GM12891 (cell line): ENCODE measurements around the gene WFDC5.

Source experiments
- DNase-seq: peaks from one replicate; pipeline ENCODE4 v3.0.0; 2011; ENCODE audit warnings: low spot score; ENCODE audit not compliant: insufficient read length
- FAIRE-seq: peaks from 2 replicates; lab custom pipeline; 2011; peaks lifted over from hg19 to GRCh38; lab: Jason Lieb, UNC
- PAX5 ChIP-seq: IDR thresholded peaks from 2 replicates; pipeline ENCODE4 v1.6.1; 2011; ENCODE audit warnings: low read length, moderate library complexity, mild to moderate bottlenecking; ENCODE audit not compliant: insufficient read depth, severe bottlenecking
- POLR2A ChIP-seq: IDR thresholded peaks from 2 replicates; pipeline ENCODE4 v1.6.1; 2011; ENCODE audit warnings: low read depth, low read length, control low read depth
- POLR2AphosphoS5 ChIP-seq: IDR thresholded peaks from 2 replicates; pipeline ENCODE4 v1.6.1; 2011; ENCODE audit warnings: low read depth, low read length, control low read depth
- POU2F2 ChIP-seq: IDR thresholded peaks from 2 replicates; pipeline ENCODE4 v1.6.1; 2011; ENCODE audit warnings: low read depth, mild to moderate bottlenecking, control low read depth, low read length, moderate library complexity
- SPI1 ChIP-seq: IDR thresholded peaks from 2 replicates; pipeline ENCODE4 v1.6.1; 2011; ENCODE audit warnings: low read depth, low read length, control low read depth
- TAF1 ChIP-seq: IDR thresholded peaks from 2 replicates; pipeline ENCODE4 v1.6.1; 2011; ENCODE audit warnings: low read depth, low read length, control low read depth

Gene WFDC5

DNA sequence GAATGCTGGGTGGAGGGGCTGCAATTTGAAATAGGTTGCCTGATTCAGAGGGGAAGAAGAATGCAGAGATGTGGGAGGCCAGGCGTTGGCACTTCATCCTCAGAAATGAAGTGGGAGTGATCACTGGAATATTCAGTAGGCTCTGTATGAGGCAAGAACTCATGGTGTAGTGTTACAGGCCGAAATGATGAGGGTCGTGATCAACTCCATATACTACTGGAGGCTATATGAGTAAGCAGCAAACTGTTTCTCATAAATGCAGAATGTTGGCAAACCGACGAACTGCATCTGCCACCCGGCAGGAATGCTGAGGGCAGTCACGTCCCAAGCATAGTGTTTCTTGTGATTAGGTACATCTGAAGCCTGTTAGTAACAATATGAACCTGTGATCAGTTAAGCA lies 26.7 kb downstream of the WFDC5 start:
- TF ChIP-seq TAF1, result no peak
- TF ChIP-seq PAX5, result no peak
- TF ChIP-seq POLR2A, result no peak
- no peak for TF ChIP-seq POU2F2
- no peak for TF ChIP-seq POLR2AphosphoS5
- TF ChIP-seq SPI1, result no peak
- DNase-seq (no peak), FAIRE-seq (no peak)

DNA sequence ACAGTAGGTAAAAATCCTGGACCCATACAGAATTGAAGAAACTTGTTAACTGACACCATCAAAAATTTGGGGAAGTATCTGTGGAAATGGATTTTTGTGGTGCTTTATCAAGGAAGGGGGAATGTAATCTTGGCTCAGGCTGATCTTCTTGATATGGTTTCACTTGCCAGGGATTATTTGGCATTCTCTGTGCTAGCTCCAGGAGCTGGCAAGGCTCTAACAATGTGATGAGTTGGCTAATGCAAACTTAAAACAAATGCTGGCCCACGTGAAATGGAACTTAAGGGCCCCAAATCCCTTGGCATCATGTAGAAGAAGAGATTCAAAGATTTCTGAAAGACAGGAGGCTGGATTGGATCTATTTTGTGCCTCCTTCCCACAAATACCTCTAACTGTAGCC lies 27.2 kb downstream of the WFDC5 start:
- FAIRE-seq (no peak), DNase-seq (no peak)
- no peak for TF ChIP-seq POLR2AphosphoS5
- no peak for TF ChIP-seq TAF1

DNA sequence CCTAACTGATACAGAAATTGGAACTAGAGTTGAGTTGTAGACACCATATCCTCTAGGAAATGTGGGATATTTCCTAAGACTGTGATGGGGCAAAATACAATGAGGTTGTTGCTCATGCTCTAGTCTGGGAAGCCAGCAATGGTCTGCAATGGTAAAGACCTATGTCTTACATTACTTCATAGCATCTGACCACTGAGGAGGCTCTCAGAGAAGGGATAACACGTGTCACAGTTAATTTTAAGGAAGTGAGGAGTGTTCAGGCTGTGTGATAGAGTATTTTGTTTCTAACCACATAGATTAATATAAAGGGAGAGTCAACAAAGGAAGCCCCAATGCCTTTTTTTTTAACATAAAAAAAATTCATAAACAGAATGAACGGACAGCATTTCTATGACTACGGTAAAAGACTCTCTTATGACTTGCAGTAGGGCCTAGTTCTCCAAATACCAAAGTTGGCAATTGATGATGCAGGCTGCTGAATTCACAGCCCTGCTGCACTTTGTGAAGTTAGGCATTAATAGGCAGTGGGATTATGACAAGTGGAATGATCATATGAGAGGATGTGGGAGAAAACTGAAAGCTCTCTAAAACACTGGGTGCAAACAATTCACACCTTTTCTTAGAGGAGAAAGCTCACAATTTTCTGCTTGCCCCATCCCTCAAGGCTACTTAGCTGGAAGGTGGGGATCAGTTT lies 27.7 kb downstream of the WFDC5 start:
- DNase-seq (no peak), FAIRE-seq (no peak)
- TF ChIP-seq POU2F2 (no peak), SPI1 (peak; percentile 56)

DNA sequence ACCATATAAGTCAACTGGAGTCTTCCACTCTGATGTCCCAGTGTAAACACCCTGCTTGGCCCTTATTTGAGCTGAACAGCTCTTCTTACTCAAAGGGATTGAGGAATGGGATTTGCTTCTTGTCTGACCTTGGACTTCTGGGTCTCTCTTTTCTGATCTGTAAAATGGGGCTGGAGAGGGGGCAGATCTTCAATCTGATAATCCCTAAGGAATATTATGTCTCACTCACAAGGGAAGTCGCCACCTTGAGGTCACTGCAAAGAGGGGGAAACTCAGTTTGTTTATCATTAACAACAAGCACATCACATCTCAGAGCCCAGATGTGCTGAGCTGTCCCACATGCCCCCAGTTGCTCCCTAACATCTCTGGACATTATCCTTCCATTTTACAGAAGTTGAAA lies 29.1 kb downstream of the WFDC5 start:
- TF ChIP-seq POLR2A (no peak), POU2F2 (no peak), SPI1 (no peak), TAF1 (no peak), POLR2AphosphoS5 (no peak), PAX5 (no peak)
- FAIRE-seq (no peak), DNase-seq (no peak)

DNA sequence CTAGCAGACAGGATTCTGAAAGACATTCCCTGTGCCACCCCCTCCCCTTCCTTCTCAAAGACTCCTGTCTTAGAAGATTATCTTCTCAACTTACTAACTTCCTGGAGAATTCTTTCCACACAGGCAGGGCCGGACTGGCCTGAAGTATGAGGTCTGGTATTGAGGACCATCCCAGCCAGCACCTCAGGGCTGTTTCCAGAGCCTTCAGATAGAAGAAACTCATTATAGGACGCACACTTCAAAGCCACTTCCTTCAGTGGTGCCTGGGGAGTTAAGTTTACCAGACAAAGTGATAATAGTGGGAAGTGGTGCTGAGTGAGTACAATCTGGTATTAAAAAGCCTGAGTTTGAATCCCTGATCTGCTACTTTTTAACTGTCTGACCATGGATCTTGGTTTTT lies 29.7 kb downstream of the WFDC5 start:
- DNase-seq (no peak), FAIRE-seq (no peak)
- TF ChIP-seq POLR2A (no peak), POU2F2 (no peak), POLR2AphosphoS5 (no peak; the same call in 1 of the 2 replicates), SPI1 (no peak), TAF1 (no peak), PAX5 (no peak)

DNA sequence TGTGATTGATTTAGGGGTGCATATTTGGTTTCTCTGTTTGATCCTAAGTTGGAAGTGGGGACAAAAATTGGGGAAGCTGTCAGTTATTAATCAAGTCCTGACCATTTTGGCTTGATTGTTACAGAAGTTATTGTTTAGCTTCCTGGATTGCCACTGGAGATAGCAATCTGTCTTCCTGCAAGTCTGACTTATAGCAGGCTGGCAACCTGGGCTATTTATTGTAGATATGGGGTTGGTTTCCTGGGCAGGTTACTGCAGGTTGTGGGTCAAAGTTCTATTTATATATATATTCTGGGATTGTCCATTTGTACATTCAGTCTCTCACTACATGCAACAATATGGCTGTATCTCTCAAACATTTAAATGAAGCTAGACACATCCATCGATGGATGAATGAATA lies 31.8 kb downstream of the WFDC5 start:
- FAIRE-seq (no peak), DNase-seq (no peak)
- TF ChIP-seq POLR2A (no peak), TAF1 (no peak), PAX5 (no peak), SPI1 (no peak), POU2F2 (no peak), POLR2AphosphoS5 (no peak)

DNA sequence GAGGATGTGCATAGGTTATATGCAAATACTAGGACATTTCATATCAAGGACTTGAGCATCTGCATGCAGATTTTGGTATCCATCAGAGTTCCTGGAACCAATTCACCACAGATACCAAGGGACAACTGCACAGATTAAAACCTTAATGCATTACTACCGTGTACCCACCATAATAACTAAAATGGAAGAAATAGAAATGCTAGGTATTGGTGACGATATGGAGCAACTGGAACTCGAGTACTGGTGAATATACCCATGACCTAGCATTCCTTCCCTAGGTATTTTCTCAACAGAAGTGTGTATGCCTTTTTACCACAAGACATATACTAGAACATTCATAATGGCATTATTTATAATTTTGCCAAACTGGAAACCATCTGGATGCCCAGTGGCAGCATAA lies 32.5 kb downstream of the WFDC5 start:
- FAIRE-seq, result no peak
- DNase-seq, result no peak
- no peak for TF ChIP-seq POLR2A
- TF ChIP-seq POU2F2, result no peak
- no peak for TF ChIP-seq PAX5
- no peak for TF ChIP-seq TAF1
- TF ChIP-seq SPI1, result no peak
- no peak for TF ChIP-seq POLR2AphosphoS5

DNA sequence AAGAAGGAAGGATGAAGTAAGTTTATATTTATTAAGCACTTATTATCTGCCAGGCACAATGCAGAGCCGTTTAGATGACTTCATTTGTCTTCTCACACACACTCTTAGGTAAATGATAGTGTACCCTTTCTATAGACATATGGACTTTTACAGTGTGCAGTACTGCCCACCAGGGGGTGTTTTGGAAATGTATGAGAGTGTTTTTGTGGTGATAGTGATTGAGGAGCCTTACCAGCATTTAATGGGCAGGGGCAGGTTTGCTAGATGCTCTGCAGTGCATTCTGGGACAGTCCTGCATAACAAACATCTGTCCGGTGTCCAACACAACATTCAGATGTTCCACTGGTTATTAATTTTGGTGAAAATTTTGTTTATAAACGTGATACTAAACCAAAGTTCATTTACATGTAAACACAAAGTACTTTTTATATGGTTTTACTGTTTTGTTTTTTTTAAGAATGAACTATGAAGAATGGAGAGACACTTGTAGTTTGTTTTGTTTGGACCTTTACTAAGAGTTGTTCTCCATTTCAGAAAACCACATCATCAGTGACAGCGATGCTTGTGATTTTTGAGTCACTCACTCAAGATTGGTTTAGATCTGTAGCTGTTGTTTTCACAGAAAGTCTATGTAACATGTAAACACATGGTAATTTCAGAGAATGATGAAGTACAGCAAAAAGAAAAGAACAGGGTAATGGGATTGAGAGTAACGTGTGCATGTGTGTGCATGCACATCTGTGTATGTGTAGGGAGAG lies 33.9 kb downstream of the WFDC5 start:
- FAIRE-seq (no peak), DNase-seq (no peak)
- TF ChIP-seq POU2F2 (no peak), POLR2AphosphoS5 (no peak), TAF1 (no peak), POLR2A (no peak)

DNA sequence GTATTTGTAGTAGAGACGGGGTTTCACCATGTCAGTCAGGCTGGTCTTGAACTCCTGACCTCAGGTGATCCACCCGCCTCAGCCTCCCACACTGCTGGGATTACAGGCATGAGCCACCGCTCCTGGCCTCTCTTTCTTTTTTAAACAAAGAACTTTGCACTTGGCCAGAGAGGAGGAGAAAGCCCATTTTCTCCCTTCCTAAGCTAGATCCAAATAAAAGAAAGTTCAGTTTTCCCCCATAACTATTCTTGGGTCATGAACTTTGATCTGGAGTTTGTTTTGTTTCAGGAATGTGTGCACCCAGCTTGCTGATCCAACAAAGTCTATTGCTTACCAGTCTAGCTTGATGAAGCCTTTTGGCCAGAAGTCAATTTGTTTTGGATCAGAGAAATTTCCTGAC lies 37.4 kb downstream of the WFDC5 start:
- no peak for TF ChIP-seq SPI1
- no peak for TF ChIP-seq TAF1
- no peak for TF ChIP-seq PAX5
- no peak for TF ChIP-seq POU2F2
- no peak for TF ChIP-seq POLR2A
- TF ChIP-seq POLR2AphosphoS5, result no peak
- FAIRE-seq (no peak), DNase-seq (no peak)

DNA sequence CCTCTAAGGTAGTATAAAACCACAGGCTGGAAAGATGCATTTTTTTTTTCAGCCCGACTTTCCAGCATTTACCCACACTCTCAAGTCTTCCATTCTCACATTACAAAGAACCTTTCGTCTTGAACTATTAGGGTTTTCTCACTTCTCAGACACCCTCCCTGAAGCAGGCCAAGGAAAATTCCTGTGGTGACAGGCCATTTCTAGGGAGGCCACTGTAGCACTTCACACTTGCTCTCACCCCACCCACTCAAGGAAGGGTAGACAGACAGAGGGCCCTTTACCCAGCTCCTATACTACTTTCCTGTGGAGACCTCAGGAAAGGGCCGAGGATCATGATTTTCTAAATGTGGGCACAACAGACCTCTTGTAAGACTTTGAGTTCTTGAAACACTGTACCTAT lies 41.8 kb downstream of the WFDC5 start:
- FAIRE-seq (no peak), DNase-seq (no peak)
- TF ChIP-seq POLR2AphosphoS5, result no peak
- TF ChIP-seq POLR2A, result no peak
- no peak for TF ChIP-seq SPI1
- no peak for TF ChIP-seq TAF1
- TF ChIP-seq PAX5, result no peak
- TF ChIP-seq POU2F2, result no peak
